CD14-positive monocyte (primary cell): ENCODE results near the gene PLCE1. TPM values are rescaled to one million over a fixed set of nuclear protein-coding genes. Genes with fewer than 3 reads are reported as not detected.
A peak's percentile ranks its signal among the peaks of the same experiment; 100 is the strongest.

Source experiments
- DNase-seq, 3 donors: peaks; one replicate each; pipeline ENCODE4 v3.0.0-alpha.2; 2011 to 2022
- H2AFZ ChIP-seq: 2 replicates; pipeline ENCODE4 v1.6.0; 2012; ENCODE audit warnings: mild to moderate bottlenecking, low read depth, low read length, inconsistent platforms; ENCODE audit not compliant: insufficient read depth, poor library complexity, severe bottlenecking
- H3K27ac ChIP-seq, 2 donors: 1 replicate in 1 of 2; 2 replicates in 1 of 2; pipeline ENCODE4 v1.5.1; 2012 to 2013; ENCODE audit warnings: low read length in 2 of 2, control low read depth in 1 of 2, inconsistent platforms in 1 of 2, low read depth in 1 of 2, mild to moderate bottlenecking in 1 of 2
- H3K27me3 ChIP-seq, 2 donors: one replicate each; pipeline versions ENCODE4 v1.6.0 to v1.6.1; 2011 to 2013; ENCODE audit warnings: low read length in 2 of 2; ENCODE audit not compliant: control insufficient read depth in 2 of 2, insufficient read depth in 2 of 2
- H3K36me3 ChIP-seq, 2 donors: replicated peaks in 1 of 2; 1 replicate in 1 of 2; 2 replicates in 1 of 2; pipeline versions ENCODE4 v1.5.1 to v1.6.1; 2012 to 2013; ENCODE audit warnings: low read length in 2 of 2, control low read depth in 1 of 2, inconsistent platforms in 1 of 2, mild to moderate bottlenecking in 1 of 2; ENCODE audit not compliant: insufficient read depth in 2 of 2, control insufficient read depth in 1 of 2
- H3K4me1 ChIP-seq, 2 donors: 1 replicate in 1 of 2; 2 replicates in 1 of 2; pipeline versions ENCODE4 v1.5.1 to v1.6.1; 2012 to 2013; ENCODE audit warnings: low read length in 2 of 2, control low read depth in 1 of 2, inconsistent platforms in 1 of 2, mild to moderate bottlenecking in 1 of 2, moderate library complexity in 1 of 2; ENCODE audit not compliant: insufficient read depth in 2 of 2, control insufficient read depth in 1 of 2
- H3K4me2 ChIP-seq: replicated peaks from 2 replicates; pipeline ENCODE3; 2012; ENCODE audit warnings: low read length, moderate library complexity, mild to moderate bottlenecking; ENCODE audit not compliant: poor library complexity, severe bottlenecking; ENCODE audit errors: extremely low read depth
- H3K4me3 ChIP-seq, 3 experiments: fragments of 200-600 bp in 1 of 3; sonication (generic) in 1 of 3; replicated peaks in 1 of 3; 1 replicate in 2 of 3; 2 replicates in 1 of 3; pipeline ENCODE4 v1.5.1; 2011 to 2013; ENCODE audit warnings: low read length in 3 of 3, mild to moderate bottlenecking in 3 of 3, control low read depth in 2 of 3, low read depth in 2 of 3, inconsistent platforms in 1 of 3, moderate library complexity in 1 of 3
- H3K79me2 ChIP-seq: 2 replicates; pipeline ENCODE4 v1.6.0; 2012; ENCODE audit warnings: mild to moderate bottlenecking, control low read depth, inconsistent platforms, low read length, moderate library complexity; ENCODE audit not compliant: insufficient read depth
- H3K9ac ChIP-seq: 2 replicates; pipeline ENCODE4 v1.6.0; 2017; ENCODE audit warnings: low read length, mild to moderate bottlenecking; ENCODE audit not compliant: insufficient read depth, poor library complexity, severe bottlenecking
- H3K9me3 ChIP-seq, 2 donors: replicated peaks in 1 of 2; 1 replicate in 1 of 2; 2 replicates in 1 of 2; pipeline versions ENCODE4 v1.5.1 to v1.6.1; 2012 to 2013; ENCODE audit warnings: low read length in 2 of 2, control low read depth in 1 of 2; ENCODE audit not compliant: control insufficient read depth in 1 of 2, insufficient read depth in 1 of 2
- H4K20me1 ChIP-seq: 2 replicates; pipeline ENCODE4 v1.6.0; 2012; ENCODE audit warnings: mild to moderate bottlenecking, low read length, control low read depth, moderate library complexity; ENCODE audit not compliant: insufficient read depth
- H3K27ac Mint-ChIP-seq, 7 donors: one replicate each; pipeline ENCODE4 v1.8.0; 2020; ENCODE audit warnings: mild to moderate bottlenecking in 7 of 7, mixed read lengths in 7 of 7, moderate library complexity in 6 of 7, inconsistent platforms in 2 of 7
- H3K27me3 Mint-ChIP-seq, 3 donors: one replicate each; pipeline ENCODE4 v1.8.0; 2021 to 2022; ENCODE audit warnings: low read depth in 3 of 3, mild to moderate bottlenecking in 3 of 3, mixed read lengths in 3 of 3, moderate library complexity in 3 of 3, inconsistent platforms in 1 of 3
- H3K36me3 Mint-ChIP-seq, 2 donors: one replicate each; pipeline ENCODE4 v1.8.0; 2020; ENCODE audit warnings: mixed read lengths in 2 of 2, inconsistent platforms in 1 of 2, mild to moderate bottlenecking in 1 of 2
- H3K4me1 Mint-ChIP-seq: one replicate; pipeline ENCODE4 v1.8.0; 2020; ENCODE audit warnings: mild to moderate bottlenecking, mixed read lengths
- H3K4me3 Mint-ChIP-seq, 2 donors: one replicate each; pipeline ENCODE4 v1.8.0; 2020; ENCODE audit warnings: mild to moderate bottlenecking in 2 of 2, mixed read lengths in 2 of 2, moderate library complexity in 1 of 2
- H3K9me3 Mint-ChIP-seq, 7 donors: one replicate each; pipeline ENCODE4 v1.8.0; 2020 to 2022; ENCODE audit warnings: mixed read lengths in 7 of 7, mild to moderate bottlenecking in 6 of 7, moderate library complexity in 6 of 7, inconsistent platforms in 2 of 7
- WGBS: methylation state at CpG from one replicate; pipeline ENCODE4 v1.1.5; 2013; ENCODE audit warnings: missing lambda C conversion rate; ENCODE audit not compliant: insufficient coverage; 5-methylcytosine and 5-hydroxymethylcytosine counted together
- intact Hi-C, 2 donors: fragments of 100-400 bp; cut with micrococcal nuclease; formaldehyde crosslinking; loops; one replicate each; pipeline versions ENCODE4 v1.15.0 to v1.15.1; 2023
- polyA plus RNA-seq, 3 donors: library from polyadenylated mRNA; depleted of rRNA in 1 of 3; unstranded in 2 of 3; stranded (reverse) in 1 of 3; fragments of 300-500 nt in 2 of 3; fragments of >200 nt in 1 of 3; fragmentation: Illumina TruSeq in 2 of 3; gene quantifications; 1 replicate in 2 of 3; 2 replicates in 1 of 3; pipeline ENCODE4 v1.2.3, GENCODE V29; 2012 to 2021
- TF ChIP-seq, protein P1 (sequence below): fragments of 200-600 bp; IDR thresholded peaks from one replicate; pipeline ENCODE4 v1.8.0; 2022; ENCODE audit warnings: antibody characterized with exemption, mild to moderate bottlenecking

PLCE1 gene
- polyA plus RNA-seq, 3 donors, result 0.02 TPM; not detected in 1

DNA sequence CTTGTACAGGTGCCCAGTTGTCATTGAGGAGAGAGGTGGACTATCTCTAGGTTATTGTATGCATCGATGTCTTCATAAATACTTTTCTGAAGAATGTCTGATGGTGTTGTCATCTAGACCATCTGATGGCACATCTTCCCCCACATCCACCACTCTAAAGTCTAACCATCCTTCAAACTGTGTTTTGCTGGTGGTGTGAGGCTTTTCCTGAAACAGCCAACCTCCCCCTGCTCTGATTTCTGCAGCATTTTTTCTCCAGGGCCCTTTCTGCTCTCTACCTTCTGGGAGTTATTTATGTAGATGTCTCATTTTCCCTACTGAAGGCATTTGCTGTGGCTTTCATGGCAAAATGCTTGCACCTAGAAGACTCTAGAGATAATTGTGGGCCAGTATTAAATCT lies 1.5 kb downstream of the PLCE1 start:
- Mint-ChIP-seq H3K36me3 (no peaks in the 10 kb centered on the region), H3K4me1 (peaks cover 3% of the 10 kb centered on the region), H3K4me3 (peak overlapping the region in 1 of 2 donors; percentile 69), H3K9me3 (peaks cover 0 to 8% (median 3%) of the 10 kb centered on the region in 7 donors), H3K27ac (no peak overlapping the region), H3K27me3 (peaks cover 49 to 64% (median 60%) of the 10 kb centered on the region in 3 donors)
- no peak overlapping the region for H3K9ac ChIP-seq
- H3K79me2 ChIP-seq, result no peaks in the 10 kb centered on the region
- no peak overlapping the region for H2AFZ ChIP-seq
- H3K27me3 ChIP-seq, result peaks cover 54 to 66% of the 10 kb centered on the region in 2 donors
- no peaks in the 10 kb centered on the region for H3K4me1 ChIP-seq
- intact Hi-C loops, result no loop called here
- no peak overlapping the region for H3K4me3 ChIP-seq
- no CpG with 5 or more reads among the region's 1 CpG for WGBS
- H3K36me3 ChIP-seq, result no peaks in the 10 kb centered on the region
- no peaks in the 10 kb centered on the region for H4K20me1 ChIP-seq
- H3K27ac ChIP-seq, result no peak overlapping the region
- peaks cover 0 to 20% of the 10 kb centered on the region in 2 donors for H3K9me3 ChIP-seq
- TF ChIP-seq, protein P1, sequence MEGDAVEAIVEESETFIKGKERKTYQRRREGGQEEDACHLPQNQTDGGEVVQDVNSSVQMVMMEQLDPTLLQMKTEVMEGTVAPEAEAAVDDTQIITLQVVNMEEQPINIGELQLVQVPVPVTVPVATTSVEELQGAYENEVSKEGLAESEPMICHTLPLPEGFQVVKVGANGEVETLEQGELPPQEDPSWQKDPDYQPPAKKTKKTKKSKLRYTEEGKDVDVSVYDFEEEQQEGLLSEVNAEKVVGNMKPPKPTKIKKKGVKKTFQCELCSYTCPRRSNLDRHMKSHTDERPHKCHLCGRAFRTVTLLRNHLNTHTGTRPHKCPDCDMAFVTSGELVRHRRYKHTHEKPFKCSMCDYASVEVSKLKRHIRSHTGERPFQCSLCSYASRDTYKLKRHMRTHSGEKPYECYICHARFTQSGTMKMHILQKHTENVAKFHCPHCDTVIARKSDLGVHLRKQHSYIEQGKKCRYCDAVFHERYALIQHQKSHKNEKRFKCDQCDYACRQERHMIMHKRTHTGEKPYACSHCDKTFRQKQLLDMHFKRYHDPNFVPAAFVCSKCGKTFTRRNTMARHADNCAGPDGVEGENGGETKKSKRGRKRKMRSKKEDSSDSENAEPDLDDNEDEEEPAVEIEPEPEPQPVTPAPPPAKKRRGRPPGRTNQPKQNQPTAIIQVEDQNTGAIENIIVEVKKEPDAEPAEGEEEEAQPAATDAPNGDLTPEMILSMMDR, result no peak
- no peak overlapping the region for H3K4me2 ChIP-seq
- DNase-seq, result no peak

DNA sequence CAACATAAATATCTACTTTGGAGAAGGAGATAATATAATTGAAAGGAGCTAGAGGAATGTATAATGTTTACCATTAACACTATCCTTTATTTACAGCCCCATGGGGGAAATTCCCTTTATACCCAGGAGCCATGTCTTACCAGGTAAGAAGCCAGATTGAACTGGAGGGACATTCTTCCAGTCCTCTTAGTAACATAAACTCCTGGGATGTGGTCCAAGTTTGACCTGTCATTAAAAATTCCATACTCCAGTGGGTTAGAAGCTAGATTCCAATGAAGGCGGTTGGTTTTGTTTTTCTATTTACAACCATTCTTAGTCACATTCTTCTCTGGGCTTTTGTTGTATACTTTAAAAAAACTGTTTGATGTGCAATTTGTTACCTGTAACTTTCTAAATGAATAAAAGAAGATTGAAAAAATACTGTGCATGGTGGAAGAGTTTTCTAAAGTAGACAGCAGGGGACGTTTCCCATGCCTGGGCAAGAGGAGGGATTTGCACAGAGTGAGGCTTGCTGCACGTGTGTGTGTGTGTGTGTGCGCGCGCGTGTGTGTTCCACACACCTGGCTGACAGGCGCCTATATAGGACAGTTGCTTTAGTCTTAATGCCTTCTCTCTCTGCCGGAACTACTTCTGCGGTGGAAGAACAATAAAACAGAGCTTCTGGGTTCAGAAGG lies 2.0 kb downstream of the PLCE1 start:
- H3K4me1 Mint-ChIP-seq, result peaks cover 3% of the 10 kb centered on the region
- peaks cover 49 to 62% (median 56%) of the 10 kb centered on the region in 3 donors for H3K27me3 Mint-ChIP-seq
- Histone ChIP-seq H3K9ac (no peak overlapping the region), H3K4me3 (no peak overlapping the region), H4K20me1 (no peaks in the 10 kb centered on the region), H3K27me3 (peaks cover 54 to 64% of the 10 kb centered on the region in 2 donors), H3K27ac (no peak overlapping the region), H3K4me2 (no peak overlapping the region), H3K36me3 (no peaks in the 10 kb centered on the region), H2AFZ (no peak overlapping the region), H3K9me3 (peaks cover 0 to 20% of the 10 kb centered on the region in 2 donors), H3K4me1 (no peaks in the 10 kb centered on the region), H3K79me2 (no peaks in the 10 kb centered on the region)
- peaks cover 0 to 6% (median 3%) of the 10 kb centered on the region in 7 donors for H3K9me3 Mint-ChIP-seq
- WGBS, result 92% methylated on average over 6 of the region's 10 CpGs
- peak overlapping the region in 1 of 2 donors; percentile 69 for H3K4me3 Mint-ChIP-seq
- intact Hi-C loops, result no loop called here
- H3K27ac Mint-ChIP-seq, result no peak overlapping the region
- no peaks in the 10 kb centered on the region for H3K36me3 Mint-ChIP-seq
- DNase-seq, result no peak
- TF ChIP-seq, protein P1, result no peak
